ENCODE results near the gene ABCB6. TPM values are rescaled to one million over a fixed set of nuclear protein-coding genes. Genes with fewer than 3 reads are reported as not detected.

The ABCB6 gene
- total and polyA plus RNA-seq, 8 donors = 3.8 to 36.7 (median 7.0) TPM

- no peak for TF ChIP-seq CTCF (IDR thresholded peaks at IDR 0.05)
- H3K9me3 ChIP-seq = no peaks in the 10 kb centered on the region
- FAIRE-seq (no peak), ATAC-seq (no peak), DNase-seq (no peak)
- H3K27ac ChIP-seq = no peak overlapping the region
- H3K27me3 ChIP-seq = no peaks in the 10 kb centered on the region
- H3K4me3 ChIP-seq = no peak overlapping the region
- WGBS, 2 donors = 74 to 93% methylated on average over 3 of the region's 3 CpGs
- H3K36me3 ChIP-seq = peaks cover 15 to 57% (median 34%) of the 10 kb centered on the region in 3 donors
- peaks cover 0 to 10% (median 9%) of the 10 kb centered on the region in 3 donors for H3K4me1 ChIP-seq
- intact Hi-C loops (cut with DNase I) = no loop called here
These were observed 15.6 kb upstream of the ABCB6 start for GRCh38 chr2:219234331-219234730.

- Histone ChIP-seq H3K27ac (peak overlapping the region; percentile 82 to 95 (median 91)), H3K27me3 (no peaks in the 10 kb centered on the region), H3K9me3 (no peaks in the 10 kb centered on the region), H3K36me3 (peaks cover 9 to 40% (median 29%) of the 10 kb centered on the region in 3 donors), H3K4me1 (peaks cover 12 to 21% (median 16%) of the 10 kb centered on the region in 3 donors), H3K4me3 (peak overlapping the region; percentile 58 to 89 (median 76))
- no peak for TF ChIP-seq CTCF (IDR thresholded peaks at IDR 0.05)
- DNase-seq = peak in 2 of 6 donors; percentile 56 to 75
- peak; percentile 49 to 74 (median 58) for ATAC-seq
- WGBS, 2 donors = 1% methylated on average over 24 of the region's 24 CpGs
- FAIRE-seq = no peak
- intact Hi-C loops (cut with DNase I) = no loop called here
These were observed 11.3 kb upstream of the ABCB6 start for GRCh38 chr2:219230059-219230540.

- peak within 1 kb of the TSS; percentile 91 to 95 (median 92) for H3K27ac ChIP-seq
These were observed 10.7 kb upstream of the ABCB6 start, which contains the start of the genes ANKZF1 and ATG9A for GRCh38 chr2:219229305-219230058. Gene ANKZF1 (plus strand): TSS chr2:219229806. CDS start chr2:219230258, 452 bp downstream. Gene ATG9A (minus strand): TSS chr2:219229636. CDS start chr2:219228024, 1,612 bp downstream.

GRCh38 chr2:219228911-219229304, 10.2 kb upstream of the ABCB6 start:
- ATAC-seq (peak in 3 of 4 donors; percentile 2 to 5 (median 3)), DNase-seq (peak in 1 of 6 donors; percentile 89), FAIRE-seq (no peak)
- H3K36me3 ChIP-seq = peaks cover 2 to 40% (median 29%) of the 10 kb centered on the region in 3 donors
- H3K4me1 ChIP-seq = peaks cover 12 to 21% (median 16%) of the 10 kb centered on the region in 3 donors
- H3K27me3 ChIP-seq = no peaks in the 10 kb centered on the region
- peak overlapping the region; percentile 58 to 89 (median 76) for H3K4me3 ChIP-seq
- TF ChIP-seq CTCF (IDR thresholded peaks at IDR 0.05) = no peak
- H3K9me3 ChIP-seq = no peaks in the 10 kb centered on the region
- whole genome bisulfite sequencing, 2 donors = 1 to 2% methylated on average over 19 of the region's 19 CpGs
- peak overlapping the region; percentile 91 to 95 (median 92) for H3K27ac ChIP-seq
- intact Hi-C loops (cut with DNase I) = no loop called here

More at GRCh38 chr2:219229305-219230058, 10.7 kb upstream of the ABCB6 start, which contains the start of the genes ANKZF1 and ATG9A:
- WGBS, 2 donors = 0% methylated on average over 57 to 80 of the region's 80 CpGs
- Histone ChIP-seq H3K36me3 (peaks cover 3 to 40% (median 28%) of the 10 kb centered on the region in 3 donors), H3K27me3 (no peaks in the 10 kb centered on the region), H3K4me3 (peak within 1 kb of the TSS; percentile 58 to 89 (median 76)), H3K9me3 (no peaks in the 10 kb centered on the region), H3K4me1 (peaks cover 12 to 21% (median 16%) of the 10 kb centered on the region in 3 donors)
- intact Hi-C loops (cut with DNase I) = no loop called here
- peak; percentile 96 to 98 (median 97) for ATAC-seq
- FAIRE-seq = peak; percentile 67
- TF ChIP-seq CTCF (IDR thresholded peaks at IDR 0.05) = no peak
- DNase-seq = peak; percentile 92 to 99 (median 99)

Data from pancreas (tissue), 10 donors.